RWPE1 (cell line): ENCODE results near the gene ENOX1.
A peak's percentile ranks its signal among the peaks of the same experiment; 100 is the strongest.

ENCODE experiments used
- CTCF ChIA-PET: fragments of 350-600 bp; sonication (Branson Sonifier 250); formaldehyde crosslinking; extraction: SDS; loops from one replicate; lab custom pipeline; 2021; lab: Yijun Ruan, JAX
- POLR2A ChIA-PET: fragments of 400-600 bp; formaldehyde crosslinking; extraction: SDS; loops from one replicate; lab custom pipeline; 2020; ENCODE audit warnings: antibody characterized with exemption; ENCODE audit not compliant: low non-redundant PET; lab: Yijun Ruan, JAX
- DNase-seq: peaks from one replicate; pipeline ENCODE4 v3.0.0; 2012; ENCODE audit warnings: low spot score
- H3K27ac ChIP-seq: fragments of 450-650 bp; 2 replicates; pipeline ENCODE4 v1.5.1; 2017
- CTCF ChIP-seq: fragments of 450-650 bp; conservative IDR thresholded peaks from 2 replicates; pipeline ENCODE4 v1.5.1; 2017; ENCODE audit warnings: low read depth, mild to moderate bottlenecking

Gene ENOX1

GRCh38 chr13:43309311-43309710 lies 477.5 kb downstream of the ENOX1 start:
- DNase-seq: no peak
- no peak overlapping the region for H3K27ac ChIP-seq
- no peak for TF ChIP-seq CTCF
- POLR2A ChIA-PET: no interaction called here
- CTCF ChIA-PET: interaction anchor here (0.6 to 0.7 kb wide), 2 partner anchors 144 to 985 kb away, joined by 5 to 7 read pairs; no protein-coding TSS in a partner anchor

GRCh38 chr13:43307921-43308433 lies 478.8 kb downstream of the ENOX1 start:
- no peak for TF ChIP-seq CTCF
- ChIA-PET CTCF (no interaction called here), POLR2A (no interaction called here)
- DNase-seq: peak; percentile 38
- peak overlapping the region; percentile 39 for H3K27ac ChIP-seq

- ChIA-PET CTCF (no interaction called here), POLR2A (no interaction called here)
- TF ChIP-seq CTCF: no peak
- peak overlapping the region; percentile 39 for H3K27ac ChIP-seq
- DNase-seq: no peak
These were observed 479.4 kb downstream of the ENOX1 start for GRCh38 chr13:43307221-43307920.

GRCh38 chr13:43306372-43306771 lies 480.4 kb downstream of the ENOX1 start:
- no peak for TF ChIP-seq CTCF
- H3K27ac ChIP-seq: no peak overlapping the region
- POLR2A ChIA-PET: no interaction called here
- CTCF ChIA-PET: interaction anchor here (0.7 kb wide), 1 partner anchor 81 kb away, joined by 3 read pairs; no protein-coding TSS in a partner anchor
- no peak for DNase-seq

- CTCF ChIA-PET: no interaction called here
- POLR2A ChIA-PET: no interaction called here
- DNase-seq: no peak
- no peak overlapping the region for H3K27ac ChIP-seq
- TF ChIP-seq CTCF: no peak
These were observed 481.4 kb downstream of the ENOX1 start for GRCh38 chr13:43305416-43305815.

- no peak overlapping the region for H3K27ac ChIP-seq
- POLR2A ChIA-PET: no interaction called here
- DNase-seq: no peak
- no peak for TF ChIP-seq CTCF
- CTCF ChIA-PET: no interaction called here
These were observed 481.8 kb downstream of the ENOX1 start for GRCh38 chr13:43304945-43305344.
